KMS-11 (cell line): ENCODE measurements around the gene TDRD7.

Experiments
- H2AFZ ChIP-seq: fragments of 200-600 bp; sonication (generic); 2 replicates; pipeline ENCODE4 v1.6.1; 2016; ENCODE audit warnings: antibody characterized with exemption, mixed run types, low read depth
- H3K27ac ChIP-seq: fragments of 200-600 bp; sonication (generic); 2 replicates; pipeline ENCODE4 v1.6.1; 2016; ENCODE audit warnings: mild to moderate bottlenecking, mixed run types
- H3K27me3 ChIP-seq: fragments of 200-600 bp; sonication (generic); 2 replicates; pipeline ENCODE4 v1.6.1; 2017; ENCODE audit warnings: mild to moderate bottlenecking, low read depth, mixed run types, moderate library complexity; ENCODE audit not compliant: insufficient read depth
- H3K36me3 ChIP-seq: fragments of 200-600 bp; sonication (generic); 2 replicates; pipeline ENCODE4 v1.6.1; 2017; ENCODE audit warnings: mild to moderate bottlenecking, mixed run types; ENCODE audit not compliant: insufficient read depth
- H3K4me1 ChIP-seq: fragments of 200-600 bp; sonication (generic); 2 replicates; pipeline ENCODE4 v1.6.1; 2016; ENCODE audit warnings: mild to moderate bottlenecking, low read depth, mixed run types; ENCODE audit not compliant: poor library complexity, severe bottlenecking
- H3K4me2 ChIP-seq: fragments of 200-600 bp; sonication (generic); 2 replicates; pipeline ENCODE4 v1.7.0; 2016; ENCODE audit warnings: mild to moderate bottlenecking, mixed run types
- H3K4me3 ChIP-seq: fragments of 200-600 bp; sonication (generic); IDR thresholded peaks from 2 replicates; pipeline ENCODE4 v1.6.1; 2017; ENCODE audit warnings: low read depth, low read length, mixed read lengths; ENCODE audit not compliant: insufficient read depth
- H3K79me2 ChIP-seq: fragments of 200-600 bp; sonication (generic); 2 replicates; pipeline ENCODE4 v1.6.1; 2016; ENCODE audit warnings: low read depth, mixed run types; ENCODE audit not compliant: insufficient read depth
- H3K9ac ChIP-seq: fragments of 200-600 bp; sonication (generic); 2 replicates; pipeline ENCODE4 v1.6.1; 2016; ENCODE audit warnings: mild to moderate bottlenecking, mixed run types
- H4K20me1 ChIP-seq: fragments of 200-600 bp; sonication (generic); 2 replicates; pipeline ENCODE4 v1.6.1; 2016; ENCODE audit warnings: mild to moderate bottlenecking, mixed run types; ENCODE audit not compliant: insufficient read depth
- CTCF ChIP-seq: fragments of 200-600 bp; sonication (generic); conservative IDR thresholded peaks from 2 replicates; pipeline ENCODE4 v1.6.1; 2017; ENCODE audit warnings: low read depth, mild to moderate bottlenecking, antibody characterized with exemption, low read length, moderate library complexity, mixed read lengths

Gene TDRD7

GRCh38 chr9:97462159-97462558 is 50.3 kb downstream of the TDRD7 start:
- Histone ChIP-seq H3K27me3 (no peaks in the 10 kb centered on the region), H3K4me2 (no peak overlapping the region), H2AFZ (no peak overlapping the region), H3K4me1 (no peaks in the 10 kb centered on the region), H3K27ac (no peak overlapping the region), H3K79me2 (no peaks in the 10 kb centered on the region), H3K9ac (no peak overlapping the region), H3K36me3 (no peaks in the 10 kb centered on the region), H4K20me1 (no peaks in the 10 kb centered on the region), H3K4me3 (no peak overlapping the region)
- TF ChIP-seq CTCF, result no peak

GRCh38 chr9:97462914-97463313 is 51.0 kb downstream of the TDRD7 start:
- H4K20me1 ChIP-seq, result no peaks in the 10 kb centered on the region
- H3K4me1 ChIP-seq, result no peaks in the 10 kb centered on the region
- H3K4me2 ChIP-seq, result no peak overlapping the region
- H3K79me2 ChIP-seq, result no peaks in the 10 kb centered on the region
- no peaks in the 10 kb centered on the region for H3K27me3 ChIP-seq
- H3K27ac ChIP-seq, result no peak overlapping the region
- no peaks in the 10 kb centered on the region for H3K36me3 ChIP-seq
- no peak overlapping the region for H3K9ac ChIP-seq
- no peak for TF ChIP-seq CTCF
- no peak overlapping the region for H2AFZ ChIP-seq
- H3K4me3 ChIP-seq, result no peak overlapping the region

- H3K36me3 ChIP-seq, result no peaks in the 10 kb centered on the region
- no peak overlapping the region for H3K4me3 ChIP-seq
- 0 out of 2 replicates have a peak overlapping the region, but pooled peaks have one; percentile 7 for H3K9ac ChIP-seq
- peak; percentile 90 for TF ChIP-seq CTCF
- H3K27ac ChIP-seq, result peak overlapping the region; percentile 5; the same call in 1 of the 2 replicates
- H3K4me1 ChIP-seq, result peaks cover 22% of the 10 kb centered on the region
- no peaks in the 10 kb centered on the region for H4K20me1 ChIP-seq
- H3K4me2 ChIP-seq, result peak overlapping the region; percentile 38
- H2AFZ ChIP-seq, result no peak overlapping the region
- no peaks in the 10 kb centered on the region for H3K79me2 ChIP-seq
- H3K27me3 ChIP-seq, result no peaks in the 10 kb centered on the region
Observed at GRCh38 chr9:97468658-97469448, 57.0 kb downstream of the TDRD7 start.

- no peaks in the 10 kb centered on the region for H3K36me3 ChIP-seq
- no peak overlapping the region for H3K27ac ChIP-seq
- H2AFZ ChIP-seq, result no peak overlapping the region
- no peaks in the 10 kb centered on the region for H4K20me1 ChIP-seq
- H3K27me3 ChIP-seq, result no peaks in the 10 kb centered on the region
- peak overlapping the region; percentile 38; the same call in 1 of the 2 replicates for H3K4me2 ChIP-seq
- H3K9ac ChIP-seq, result no peak overlapping the region
- peak; percentile 60 for TF ChIP-seq CTCF
- no peak overlapping the region for H3K4me3 ChIP-seq
- H3K79me2 ChIP-seq, result no peaks in the 10 kb centered on the region
- peaks cover 22% of the 10 kb centered on the region for H3K4me1 ChIP-seq
Observed at GRCh38 chr9:97470076-97470475, 58.2 kb downstream of the TDRD7 start.
